Right cardiac atrium (tissue), 5 donors: ENCODE results near the gene DNAH11. TPM values are rescaled to one million over a fixed set of nuclear protein-coding genes. Genes with fewer than 3 reads are reported as not detected.
"Not testable (repeated sequence)": the region's sequence is repeated elsewhere in the genome, so short reads cannot be mapped to it uniquely, and the experiment has no call there.

Experiments
- ATAC-seq, 2 donors: fragments of 200-7000 bp; cut with Tn5 transposase; one replicate each; pipeline versions ENCODE4 v1.8.0 to v1.9.1; 2020; ENCODE audit warnings: moderate library complexity in 2 of 2, mild to moderate bottlenecking in 1 of 2
- DNase-seq, 3 donors: peaks; one replicate each; pipeline ENCODE4 v3.0.0-alpha.2; 2020
- H3K27ac ChIP-seq: one replicate; pipeline ENCODE4 v1.5.1; 2013; ENCODE audit warnings: mild to moderate bottlenecking, low read length, control low read depth, moderate library complexity
- H3K27me3 ChIP-seq: one replicate; pipeline ENCODE4 v1.6.1; 2013; ENCODE audit not compliant: control insufficient read depth, insufficient read depth
- H3K4me1 ChIP-seq: one replicate; pipeline ENCODE4 v1.6.1; 2013; ENCODE audit warnings: low read length; ENCODE audit not compliant: control insufficient read depth, insufficient read depth
- H3K4me3 ChIP-seq: one replicate; pipeline ENCODE4 v1.5.1; 2013; ENCODE audit warnings: low read length, control low read depth
- H3K9me3 ChIP-seq: one replicate; pipeline ENCODE4 v1.6.1; 2013; ENCODE audit warnings: low read length; ENCODE audit not compliant: control insufficient read depth
- WGBS: extraction: QIAGEN DNeasy Blood & Tissue Kit; methylation state at CpG from one replicate; pipeline ENCODE4 v1.1.7; 2013; 5-methylcytosine and 5-hydroxymethylcytosine counted together
- intact Hi-C, 4 donors: fragments of 100-400 bp; cut with DNase I; formaldehyde crosslinking; loops; one replicate each; pipeline versions ENCODE4 v1.11.0 to v1.14.0; 2022 to 2023
- polyA plus RNA-seq: library from polyadenylated mRNA; stranded (reverse); fragments of 200-250 nt; gene quantifications from one replicate; pipeline ENCODE4 v1.2.3, GENCODE V29; 2013
- total RNA-seq, 4 donors: library from RNA; stranded (reverse); fragmentation: NEBNext Ultra II Directional; extraction: Animal tissue kit (Norgen Biotek cat#: 25700); gene quantifications; one replicate each; pipeline ENCODE4 v1.2.1, GENCODE V29; 2021
- donor health status: healthy with polysubstance abuse.
- donor health status: DM: no; HTN: yes; CAD: no.
- donor health status: DM: no; HTN: no; CAD: no.
- donor health status: DM: no; HTN: yes; CAD: no; lungs with severe emphysema.
- donor health status: DM: yes; HTN: yes; CAD: no.

The DNAH11 gene
- total and polyA plus RNA-seq, 5 donors: 0.86 to 6.4 (median 4.1) TPM

GRCh38 chr7:21670496-21670895 lies 127.7 kb downstream of the DNAH11 start:
- intact Hi-C loops: no loop called here
- WGBS: 78% methylated on average over 3 of the region's 3 CpGs
- H3K27me3 ChIP-seq: no peaks in the 10 kb centered on the region
- H3K9me3 ChIP-seq: no peaks in the 10 kb centered on the region
- H3K27ac ChIP-seq: no peak overlapping the region
- ATAC-seq (no peak), DNase-seq (no peak)
- H3K4me3 ChIP-seq: no peak overlapping the region
- no peaks in the 10 kb centered on the region for H3K4me1 ChIP-seq

- 76% methylated on average over 3 of the region's 3 CpGs for WGBS
- ATAC-seq (no peak), DNase-seq (no peak)
- no peaks in the 10 kb centered on the region for H3K4me1 ChIP-seq
- no peaks in the 10 kb centered on the region for H3K9me3 ChIP-seq
- intact Hi-C loops: no loop called here
- no peak overlapping the region for H3K27ac ChIP-seq
- no peaks in the 10 kb centered on the region for H3K27me3 ChIP-seq
- H3K4me3 ChIP-seq: no peak overlapping the region
Measured at GRCh38 chr7:21671859-21672258, 129.0 kb downstream of the DNAH11 start.

DNA sequence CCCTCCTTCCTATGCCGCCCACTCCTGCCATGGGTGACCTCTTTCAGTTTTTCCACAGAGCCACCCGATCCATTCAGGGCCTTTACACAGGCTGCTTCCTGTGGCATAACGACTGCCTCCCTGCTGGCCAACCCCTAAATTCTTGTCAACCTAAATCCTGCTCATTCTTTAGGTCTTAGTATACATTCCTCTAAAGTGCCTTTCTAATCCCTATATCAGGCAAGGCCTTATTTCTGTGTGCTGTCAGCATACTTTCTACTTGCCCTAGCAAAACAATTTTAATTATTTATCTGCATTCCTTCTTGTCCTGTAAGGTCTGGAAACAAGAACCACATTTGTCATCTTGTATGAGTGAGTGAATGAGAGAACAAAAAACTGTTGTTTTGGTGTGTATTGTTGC lies 132.4 kb downstream of the DNAH11 start:
- 59% methylated on average over 3 of the region's 3 CpGs for WGBS
- no peak overlapping the region for H3K27ac ChIP-seq
- no peaks in the 10 kb centered on the region for H3K27me3 ChIP-seq
- no peak overlapping the region for H3K4me3 ChIP-seq
- DNase-seq (no peak), ATAC-seq (no peak)
- intact Hi-C loops: no loop called here
- no peaks in the 10 kb centered on the region for H3K4me1 ChIP-seq
- H3K9me3 ChIP-seq: no peaks in the 10 kb centered on the region

DNA sequence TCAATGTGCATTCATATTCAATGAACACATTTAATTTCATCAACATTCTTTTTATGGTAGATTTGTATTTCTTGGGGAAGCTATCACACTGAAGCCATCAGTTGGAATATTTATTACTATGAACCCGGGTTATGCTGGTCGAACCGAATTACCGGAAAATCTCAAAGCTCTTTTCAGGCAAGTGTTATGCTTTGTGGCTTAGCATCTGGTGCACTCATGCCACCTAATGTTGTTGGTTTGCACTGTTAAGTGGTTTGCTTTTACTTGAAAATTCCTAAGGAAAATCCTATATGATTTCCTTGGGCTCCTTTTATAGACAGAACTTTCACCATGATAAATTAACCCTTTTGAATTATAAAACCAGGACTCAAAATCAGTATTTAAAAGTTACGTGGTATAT lies 147.9 kb downstream of the DNAH11 start:
- Histone ChIP-seq H3K27ac (no peak overlapping the region), H3K4me1 (no peaks in the 10 kb centered on the region), H3K27me3 (no peaks in the 10 kb centered on the region), H3K4me3 (no peak overlapping the region), H3K9me3 (no peaks in the 10 kb centered on the region)
- intact Hi-C loops: no loop called here
- 74% methylated on average over 5 of the region's 5 CpGs for WGBS
- no peak for ATAC-seq
- no peak for DNase-seq

- 54% methylated on average over 4 of the region's 5 CpGs for WGBS
- H3K4me3 ChIP-seq, H3K27me3 ChIP-seq, H3K9me3 ChIP-seq, H3K4me1 ChIP-seq, intact Hi-C loops, DNase-seq, H3K27ac ChIP-seq: not testable (repeated sequence)
- peak in 1 of 2 donors; percentile 18 for ATAC-seq
Measured at GRCh38 chr7:21691146-21691545, 148.3 kb downstream of the DNAH11 start.

- H3K27me3 ChIP-seq, DNase-seq, intact Hi-C loops, H3K9me3 ChIP-seq, H3K4me1 ChIP-seq, H3K27ac ChIP-seq, ATAC-seq, H3K4me3 ChIP-seq: not testable (repeated sequence)
- 71% methylated on average over 1 of the region's 1 CpG for WGBS
Measured at GRCh38 chr7:21700587-21700986, 157.7 kb downstream of the DNAH11 start.

DNA sequence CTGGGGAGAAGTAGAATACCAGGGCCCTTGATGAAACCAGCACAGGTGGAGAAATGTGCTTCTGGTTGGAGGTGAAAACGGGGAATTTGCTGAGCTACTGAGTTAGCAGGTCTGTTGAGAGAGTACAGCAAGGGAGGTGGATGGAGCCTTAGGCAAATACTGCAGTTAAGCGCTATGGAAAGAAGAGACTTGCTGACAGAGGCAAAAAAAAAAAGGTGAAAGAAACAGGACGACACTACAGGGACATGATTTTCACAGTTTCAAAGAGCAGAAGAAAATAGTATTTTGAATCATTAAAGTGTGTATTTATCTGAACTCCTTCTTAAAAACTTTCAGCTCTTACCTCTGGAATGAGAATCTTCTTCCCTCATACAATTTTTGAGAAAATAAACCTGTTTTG lies 159.5 kb downstream of the DNAH11 start:
- ATAC-seq (no peak), DNase-seq (no peak)
- intact Hi-C loops: no loop called here
- H3K27me3 ChIP-seq: no peaks in the 10 kb centered on the region
- no peaks in the 10 kb centered on the region for H3K9me3 ChIP-seq
- no peaks in the 10 kb centered on the region for H3K4me1 ChIP-seq
- H3K4me3 ChIP-seq: no peak overlapping the region
- 74% methylated on average over 3 of the region's 3 CpGs for WGBS
- no peak overlapping the region for H3K27ac ChIP-seq

- WGBS: 54% methylated on average over 4 of the region's 4 CpGs
Measured at GRCh38 chr7:21704359-21704758, 161.5 kb downstream of the DNAH11 start.

DNA sequence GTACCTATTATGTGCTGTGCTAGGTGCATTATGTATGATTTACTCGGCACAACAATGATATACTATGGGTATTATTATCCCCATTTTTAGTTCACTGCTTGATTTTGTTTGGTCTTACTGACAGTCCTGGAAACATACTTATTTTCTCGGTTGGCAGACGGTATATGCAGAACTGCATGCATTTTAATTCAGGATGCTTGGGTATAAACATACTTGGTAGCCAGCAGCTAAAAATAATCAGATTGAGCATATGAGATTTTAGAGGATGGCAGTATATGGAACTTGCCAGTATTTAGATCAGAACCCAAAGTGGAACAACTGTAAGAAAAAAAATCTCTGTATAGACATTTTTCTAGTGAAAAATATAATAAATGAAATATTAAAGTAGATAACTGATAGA lies 163.3 kb downstream of the DNAH11 start:
- H3K27me3 ChIP-seq: no peaks in the 10 kb centered on the region
- no peak overlapping the region for H3K4me3 ChIP-seq
- H3K4me1 ChIP-seq: no peaks in the 10 kb centered on the region
- ATAC-seq (no peak), DNase-seq (no peak)
- H3K9me3 ChIP-seq: no peaks in the 10 kb centered on the region
- intact Hi-C loops: no loop called here
- WGBS: 89% methylated on average over 3 of the region's 3 CpGs
- no peak overlapping the region for H3K27ac ChIP-seq

More at GRCh38 chr7:21704359-21704758, 161.5 kb downstream of the DNAH11 start:
- Histone ChIP-seq H3K27me3 (no peaks in the 10 kb centered on the region), H3K4me3 (no peak overlapping the region), H3K4me1 (no peaks in the 10 kb centered on the region), H3K9me3 (no peaks in the 10 kb centered on the region), H3K27ac (no peak overlapping the region)
- intact Hi-C loops: no loop called here
- DNase-seq: no peak
- no peak for ATAC-seq

DNA sequence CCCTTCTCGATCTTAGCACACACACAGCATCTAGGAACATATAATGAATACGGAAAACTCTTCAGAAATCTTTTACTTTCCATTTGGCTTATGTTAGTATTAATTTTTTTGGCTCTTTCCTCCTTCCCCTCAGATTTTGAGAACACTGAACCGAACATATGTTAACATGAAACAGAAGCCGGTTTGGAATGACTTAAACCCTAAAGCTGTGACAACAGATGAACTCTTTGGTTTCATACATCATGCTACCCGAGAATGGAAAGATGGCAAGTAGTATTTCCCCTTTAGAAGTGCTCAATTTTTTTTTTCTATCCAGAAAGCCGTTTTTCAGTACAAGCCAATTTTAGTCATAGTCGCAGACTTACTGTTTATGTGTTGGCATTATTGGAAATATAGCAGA lies 164.7 kb downstream of the DNAH11 start:
- H3K4me3 ChIP-seq: no peak overlapping the region
- no peaks in the 10 kb centered on the region for H3K27me3 ChIP-seq
- H3K9me3 ChIP-seq: no peaks in the 10 kb centered on the region
- WGBS: 88% methylated on average over 7 of the region's 7 CpGs
- intact Hi-C loops: no loop called here
- H3K27ac ChIP-seq: no peak overlapping the region
- DNase-seq: no peak
- no peak for ATAC-seq
- H3K4me1 ChIP-seq: no peaks in the 10 kb centered on the region

- ATAC-seq (no peak), DNase-seq (no peak)
- intact Hi-C loops: no loop called here
- WGBS: 83% methylated on average over 6 of the region's 6 CpGs
- Histone ChIP-seq H3K27ac (no peak overlapping the region), H3K4me3 (no peak overlapping the region), H3K4me1 (no peaks in the 10 kb centered on the region), H3K9me3 (no peaks in the 10 kb centered on the region), H3K27me3 (no peaks in the 10 kb centered on the region)
Measured at GRCh38 chr7:21708096-21708495, 165.3 kb downstream of the DNAH11 start.

GRCh38 chr7:21717323-21717722 lies 174.5 kb downstream of the DNAH11 start:
- Histone ChIP-seq H3K4me1 (no peaks in the 10 kb centered on the region), H3K27ac (no peak overlapping the region), H3K9me3 (no peaks in the 10 kb centered on the region), H3K27me3 (no peaks in the 10 kb centered on the region), H3K4me3 (no peak overlapping the region)
- ATAC-seq: no peak
- intact Hi-C loops: no loop called here
- WGBS: 81% methylated on average over 5 of the region's 5 CpGs
- DNase-seq: no peak
